SK-N-SH (cell line): Measurements from ENCODE around the gene EEF1E1.

ENCODE experiments used
- CTCF ChIP-seq: fragments of 200-600 bp; sonication (generic); IDR thresholded peaks from 2 replicates; pipeline ENCODE4 v1.6.1; 2017; ENCODE audit warnings: antibody characterized with exemption, mild to moderate bottlenecking, moderate library complexity
- EP300 ChIP-seq, 2 experiments: IDR thresholded peaks; 2 replicates each; pipeline versions ENCODE4 v1.4.0 to v1.6.1; 2012; ENCODE audit warnings: borderline replicate concordance in 1 of 2, low read depth in 1 of 2, low read length in 1 of 2
- FOXJ3 ChIP-seq: sonication (generic); formaldehyde crosslinking; IDR thresholded peaks from 2 replicates; pipeline ENCODE4 v1.5.1; 2020; ENCODE audit warnings: mild to moderate bottlenecking, missing genetic modification reagents
- JUND ChIP-seq: IDR thresholded peaks from 2 replicates; pipeline ENCODE4 v1.4.0; 2012
- NFIC ChIP-seq: IDR thresholded peaks from 2 replicates; pipeline ENCODE4 v1.4.0; 2012; ENCODE audit warnings: borderline replicate concordance
- NRF1 ChIP-seq: IDR thresholded peaks from 2 replicates; pipeline ENCODE4 v1.6.1; 2012; ENCODE audit warnings: low read depth, mild to moderate bottlenecking, low read length
- POLR2AphosphoS5 ChIP-seq: IDR thresholded peaks from 2 replicates; pipeline ENCODE4 v1.6.1; 2012; ENCODE audit warnings: low read depth, low read length
- RAD21 ChIP-seq: IDR thresholded peaks from 2 replicates; pipeline ENCODE4 v1.6.1; 2012; ENCODE audit warnings: mild to moderate bottlenecking, low read length
- RXRA ChIP-seq: IDR thresholded peaks from 2 replicates; pipeline ENCODE4 v1.4.0; 2012; ENCODE audit warnings: low read depth, mild to moderate bottlenecking, borderline replicate concordance
- YY1 ChIP-seq: IDR thresholded peaks from 2 replicates; pipeline ENCODE4 v1.4.0; 2012; ENCODE audit warnings: low read depth, mild to moderate bottlenecking
- TF ChIP-seq, protein P1 (sequence below): IDR thresholded peaks from 2 replicates; pipeline ENCODE4 v1.6.1; 2012; ENCODE audit warnings: mild to moderate bottlenecking, low read depth, low read length, moderate library complexity
- TF ChIP-seq, protein P2 (sequence below): IDR thresholded peaks from 2 replicates; pipeline ENCODE4 v1.4.0; 2012; ENCODE audit warnings: low read depth, borderline replicate concordance

- no peak for TF ChIP-seq JUND
- TF ChIP-seq NFIC: no peak
- no peak for TF ChIP-seq RAD21
- TF ChIP-seq NRF1: no peak
- TF ChIP-seq, protein P1, sequence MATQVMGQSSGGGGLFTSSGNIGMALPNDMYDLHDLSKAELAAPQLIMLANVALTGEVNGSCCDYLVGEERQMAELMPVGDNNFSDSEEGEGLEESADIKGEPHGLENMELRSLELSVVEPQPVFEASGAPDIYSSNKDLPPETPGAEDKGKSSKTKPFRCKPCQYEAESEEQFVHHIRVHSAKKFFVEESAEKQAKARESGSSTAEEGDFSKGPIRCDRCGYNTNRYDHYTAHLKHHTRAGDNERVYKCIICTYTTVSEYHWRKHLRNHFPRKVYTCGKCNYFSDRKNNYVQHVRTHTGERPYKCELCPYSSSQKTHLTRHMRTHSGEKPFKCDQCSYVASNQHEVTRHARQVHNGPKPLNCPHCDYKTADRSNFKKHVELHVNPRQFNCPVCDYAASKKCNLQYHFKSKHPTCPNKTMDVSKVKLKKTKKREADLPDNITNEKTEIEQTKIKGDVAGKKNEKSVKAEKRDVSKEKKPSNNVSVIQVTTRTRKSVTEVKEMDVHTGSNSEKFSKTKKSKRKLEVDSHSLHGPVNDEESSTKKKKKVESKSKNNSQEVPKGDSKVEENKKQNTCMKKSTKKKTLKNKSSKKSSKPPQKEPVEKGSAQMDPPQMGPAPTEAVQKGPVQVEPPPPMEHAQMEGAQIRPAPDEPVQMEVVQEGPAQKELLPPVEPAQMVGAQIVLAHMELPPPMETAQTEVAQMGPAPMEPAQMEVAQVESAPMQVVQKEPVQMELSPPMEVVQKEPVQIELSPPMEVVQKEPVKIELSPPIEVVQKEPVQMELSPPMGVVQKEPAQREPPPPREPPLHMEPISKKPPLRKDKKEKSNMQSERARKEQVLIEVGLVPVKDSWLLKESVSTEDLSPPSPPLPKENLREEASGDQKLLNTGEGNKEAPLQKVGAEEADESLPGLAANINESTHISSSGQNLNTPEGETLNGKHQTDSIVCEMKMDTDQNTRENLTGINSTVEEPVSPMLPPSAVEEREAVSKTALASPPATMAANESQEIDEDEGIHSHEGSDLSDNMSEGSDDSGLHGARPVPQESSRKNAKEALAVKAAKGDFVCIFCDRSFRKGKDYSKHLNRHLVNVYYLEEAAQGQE: no peak
- TF ChIP-seq YY1: no peak
- no peak for TF ChIP-seq CTCF
- no peak for TF ChIP-seq POLR2AphosphoS5
- no peak for TF ChIP-seq EP300 (IDR thresholded peaks at IDR 0.05; ENCODE audit: borderline replicate concordance in 1 of 2, low read depth in 1 of 2, low read length in 1 of 2)
- TF ChIP-seq, protein P2, sequence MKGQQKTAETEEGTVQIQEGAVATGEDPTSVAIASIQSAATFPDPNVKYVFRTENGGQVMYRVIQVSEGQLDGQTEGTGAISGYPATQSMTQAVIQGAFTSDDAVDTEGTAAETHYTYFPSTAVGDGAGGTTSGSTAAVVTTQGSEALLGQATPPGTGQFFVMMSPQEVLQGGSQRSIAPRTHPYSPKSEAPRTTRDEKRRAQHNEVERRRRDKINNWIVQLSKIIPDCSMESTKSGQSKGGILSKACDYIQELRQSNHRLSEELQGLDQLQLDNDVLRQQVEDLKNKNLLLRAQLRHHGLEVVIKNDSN: no peak
- no peak for TF ChIP-seq RXRA
- TF ChIP-seq FOXJ3: no peak
Measured at GRCh38 chr6:8060346-8060745, 42.0 kb downstream of the EEF1E1 start.
